ENCODE data around the gene PLCH1.

PLCH1 gene

GRCh38 chr3:155329513-155330048 is 415.3 kb downstream of the PLCH1 start:
- no peak for DNase-seq

- DNase-seq: no peak
Observed at GRCh38 chr3:155327871-155328270, 417.0 kb downstream of the PLCH1 start.

GRCh38 chr3:155327430-155327829 is 417.4 kb downstream of the PLCH1 start:
- DNase-seq: no peak

- no peak for DNase-seq
Observed at GRCh38 chr3:155326901-155327300, 418.0 kb downstream of the PLCH1 start.

GRCh38 chr3:155326244-155326643 is 418.6 kb downstream of the PLCH1 start:
- DNase-seq: no peak
